Pancreas (tissue), 10 donors: ENCODE measurements around the gene C1orf185. TPM values are rescaled to one million over a fixed set of nuclear protein-coding genes. Genes with fewer than 3 reads are reported as not detected.
"Not testable (repeated sequence)": the region's sequence is repeated elsewhere in the genome, so short reads cannot be mapped to it uniquely, and the experiment has no call there.

Experiments
- ATAC-seq, 4 donors: fragments of 200-7000 bp; cut with Tn5 transposase; one replicate each; pipeline versions ENCODE4 v1.8.0 to v1.9.1; 2020; ENCODE audit warnings: mild to moderate bottlenecking in 4 of 4, moderate library complexity in 4 of 4
- DNase-seq, 6 donors: peaks; one replicate each; pipeline ENCODE4 v3.0.0-alpha.2; 2020
- FAIRE-seq: peaks from 2 replicates; lab custom pipeline; 2012; peaks lifted over from hg19 to GRCh38; lab: Jason Lieb, UNC
- H3K27ac ChIP-seq, 4 donors: fragments of 200-600 bp; sonication (generic); 1 replicate in 3 of 4; 2 replicates in 1 of 4; pipeline versions ENCODE4 v1.5.0 to v1.8.0; 2020
- H3K27me3 ChIP-seq, 4 donors: fragments of 200-600 bp; one replicate each; pipeline ENCODE4 v1.8.0; 2021
- H3K36me3 ChIP-seq, 3 donors: fragments of 200-600 bp; sonication (generic) in 1 of 3; one replicate each; pipeline versions ENCODE4 v1.5.0 to v1.8.0; 2020 to 2021
- H3K4me1 ChIP-seq, 3 donors: fragments of 200-600 bp; one replicate each; pipeline ENCODE4 v1.8.0; 2021
- H3K4me3 ChIP-seq, 4 donors: fragments of 200-600 bp; sonication (generic) in 2 of 4; one replicate each; pipeline versions ENCODE4 v1.5.0 to v1.8.0; 2020 to 2021
- H3K9me3 ChIP-seq, 4 donors: fragments of 200-600 bp; one replicate each; pipeline ENCODE4 v1.8.0; 2021
- WGBS, 2 donors: extraction: QIAGEN DNeasy Blood & Tissue Kit; methylation state at CpG; one replicate each; pipeline ENCODE4 v1.1.7; 2013; 5-methylcytosine and 5-hydroxymethylcytosine counted together
- intact Hi-C, 3 donors: fragments of 100-400 bp; cut with DNase I; formaldehyde crosslinking; loops; one replicate each; pipeline versions ENCODE4 v1.11.1 to v1.14.2; 2022
- polyA plus RNA-seq, 2 donors: library from polyadenylated mRNA; stranded (reverse); fragments of 200-250 nt; gene quantifications; one replicate each; pipeline ENCODE4 v1.2.3, GENCODE V29; 2013
- total RNA-seq, 6 donors: library from RNA; stranded (reverse); fragmentation: NEBNext Ultra II Directional in 4 of 6; extraction: Animal tissue kit (Norgen Biotek cat#: 25700) in 4 of 6; gene quantifications; one replicate each; pipeline versions ENCODE4 v1.2.1 to v1.2.4, GENCODE V29; 2021 to 2023
- TF ChIP-seq, protein P1 (sequence below), 4 donors: fragments of 200-600 bp; sonication (generic) in 3 of 4; IDR thresholded peaks; one replicate each; pipeline versions ENCODE4 v1.5.0 to v1.8.0; 2021; ENCODE audit warnings: antibody characterized with exemption in 4 of 4
- donor health status: healthy with polysubstance abuse.
- donor health status: DM: no; HTN: no; CAD: no; lungs with moderate emphysema.
- donor health status: DM: no; HTN: no; CAD: no.
- donor health status: control.
- donor health status: control.
- donor health status: Bipolar disorder and iron deficiency.
- donor health status: DM: yes; HTN: yes; CAD: no.
- donor health status: DM: no; HTN: no; CAD: no.
- donor health status: DM: no; HTN: no; CAD: no.
- donor health status: DM: yes; HTN: yes; CAD: no.

C1orf185 gene
- total and polyA plus RNA-seq, 8 donors, result not detected

DNA sequence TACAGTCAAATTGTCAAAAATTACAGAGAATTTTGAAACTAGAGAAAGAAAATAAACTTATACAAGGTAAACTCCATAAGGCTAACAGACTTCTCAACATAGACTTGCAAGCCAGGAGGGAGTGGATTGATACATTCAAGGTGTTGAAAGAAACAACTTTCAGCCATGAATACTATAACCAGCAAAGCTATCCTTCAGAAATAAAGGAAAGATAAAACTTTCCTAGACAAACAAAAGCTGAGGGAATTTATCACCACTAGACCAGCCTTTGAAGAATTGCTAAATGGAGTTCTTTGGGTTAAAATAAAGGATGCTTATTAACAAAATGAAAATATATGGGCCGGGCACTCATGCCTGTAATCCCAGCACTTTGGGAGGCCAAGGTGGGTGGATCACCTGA is 52.7 kb downstream of the C1orf185 start:
- intact Hi-C loops, result no loop called here
- no peak for ATAC-seq
- no peaks in the 10 kb centered on the region for H3K36me3 ChIP-seq

DNA sequence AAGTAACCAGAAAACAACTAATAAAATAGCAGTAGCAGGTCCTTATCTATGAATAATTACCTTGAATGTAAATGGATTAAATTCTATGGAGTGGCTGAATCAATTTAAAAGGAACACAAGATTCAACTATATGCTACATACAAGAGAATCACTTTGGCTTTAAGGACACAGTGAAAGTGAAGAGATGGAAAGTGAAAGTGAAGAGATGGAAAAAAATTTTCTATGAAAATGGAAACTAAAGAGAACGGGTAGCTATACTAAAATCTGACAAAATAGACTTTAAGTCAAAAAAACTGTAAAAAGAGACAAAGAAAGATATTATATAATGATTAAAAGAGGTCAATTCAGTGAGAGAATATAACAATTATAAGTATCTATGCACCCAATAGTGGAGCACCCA is 54.7 kb downstream of the C1orf185 start:
- H3K4me3 ChIP-seq, result no peak overlapping the region
- H3K4me1 ChIP-seq, result no peaks in the 10 kb centered on the region
- no peak for DNase-seq
- no peak overlapping the region for H3K27ac ChIP-seq
- TF ChIP-seq, protein P1, sequence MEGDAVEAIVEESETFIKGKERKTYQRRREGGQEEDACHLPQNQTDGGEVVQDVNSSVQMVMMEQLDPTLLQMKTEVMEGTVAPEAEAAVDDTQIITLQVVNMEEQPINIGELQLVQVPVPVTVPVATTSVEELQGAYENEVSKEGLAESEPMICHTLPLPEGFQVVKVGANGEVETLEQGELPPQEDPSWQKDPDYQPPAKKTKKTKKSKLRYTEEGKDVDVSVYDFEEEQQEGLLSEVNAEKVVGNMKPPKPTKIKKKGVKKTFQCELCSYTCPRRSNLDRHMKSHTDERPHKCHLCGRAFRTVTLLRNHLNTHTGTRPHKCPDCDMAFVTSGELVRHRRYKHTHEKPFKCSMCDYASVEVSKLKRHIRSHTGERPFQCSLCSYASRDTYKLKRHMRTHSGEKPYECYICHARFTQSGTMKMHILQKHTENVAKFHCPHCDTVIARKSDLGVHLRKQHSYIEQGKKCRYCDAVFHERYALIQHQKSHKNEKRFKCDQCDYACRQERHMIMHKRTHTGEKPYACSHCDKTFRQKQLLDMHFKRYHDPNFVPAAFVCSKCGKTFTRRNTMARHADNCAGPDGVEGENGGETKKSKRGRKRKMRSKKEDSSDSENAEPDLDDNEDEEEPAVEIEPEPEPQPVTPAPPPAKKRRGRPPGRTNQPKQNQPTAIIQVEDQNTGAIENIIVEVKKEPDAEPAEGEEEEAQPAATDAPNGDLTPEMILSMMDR (IDR thresholded peaks at IDR 0.05), result no peak
- no peak for ATAC-seq
- intact Hi-C loops, result no loop called here
- no peak for FAIRE-seq
- H3K27me3 ChIP-seq, result no peaks in the 10 kb centered on the region
- no peaks in the 10 kb centered on the region for H3K9me3 ChIP-seq
- H3K36me3 ChIP-seq, result no peaks in the 10 kb centered on the region
- WGBS, 2 donors, result 81 to 94% methylated on average over 1 of the region's 1 CpG

More for the DNA sequence above, 52.7 kb downstream of the C1orf185 start:
- no peak for DNase-seq
- H3K27ac ChIP-seq, result no peak overlapping the region
- H3K27me3 ChIP-seq, result no peaks in the 10 kb centered on the region
- TF ChIP-seq, protein P1 (IDR thresholded peaks at IDR 0.05), result no peak
- no peak overlapping the region for H3K4me3 ChIP-seq
- H3K4me1 ChIP-seq, result no peaks in the 10 kb centered on the region
- FAIRE-seq, result no peak
- no peaks in the 10 kb centered on the region for H3K9me3 ChIP-seq
- 90 to 100% methylated on average over 1 of the region's 1 CpG for WGBS, 2 donors

DNA sequence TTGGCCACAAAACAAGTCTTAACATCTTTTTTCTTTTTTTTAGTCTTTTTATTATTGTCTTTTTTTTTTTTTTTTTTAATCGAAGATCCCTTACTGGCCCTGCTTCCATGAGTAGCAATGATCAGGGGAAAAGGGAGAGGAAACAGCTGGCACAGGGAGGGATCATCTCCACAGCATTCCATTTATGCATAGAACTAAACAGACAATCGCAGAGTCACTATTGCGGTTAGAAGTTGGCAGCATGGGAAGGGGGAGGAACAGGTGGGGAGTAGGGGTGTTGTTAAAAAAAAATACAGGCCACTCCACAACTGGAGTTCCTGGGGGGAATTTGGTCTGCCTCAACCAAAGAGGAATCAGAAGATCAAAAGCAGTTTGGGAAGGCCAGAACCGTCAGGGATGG is 55.4 kb downstream of the C1orf185 start:
- Histone ChIP-seq H3K27me3 (no peaks in the 10 kb centered on the region), H3K27ac (no peak overlapping the region), H3K36me3 (no peaks in the 10 kb centered on the region), H3K4me3 (no peak overlapping the region), H3K9me3 (no peaks in the 10 kb centered on the region), H3K4me1 (no peaks in the 10 kb centered on the region)
- no peak for FAIRE-seq
- TF ChIP-seq, protein P1 (IDR thresholded peaks at IDR 0.05), result no peak
- intact Hi-C loops, result no loop called here
- no peak for ATAC-seq
- DNase-seq, result no peak
- WGBS, 2 donors, result 84 to 87% methylated on average over 4 of the region's 4 CpGs

DNA sequence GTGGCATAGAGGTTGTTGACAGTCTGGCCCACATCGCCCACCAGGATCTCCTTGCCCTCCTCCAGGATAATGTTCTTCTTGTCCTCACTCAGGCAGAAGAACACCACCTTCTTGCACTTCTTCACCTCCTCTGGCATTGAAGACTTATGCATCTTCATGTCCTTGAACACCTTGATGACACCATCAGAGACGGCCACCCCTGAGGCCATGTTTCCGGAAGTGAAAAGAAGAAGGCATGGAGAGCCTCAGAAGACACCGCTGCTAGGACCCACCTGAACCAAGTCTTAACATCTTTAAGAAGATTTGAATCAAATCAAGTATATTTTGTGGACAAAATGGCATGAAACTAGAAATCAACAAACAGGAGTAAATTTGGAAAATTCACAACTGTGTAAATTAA is 56.2 kb downstream of the C1orf185 start:
- no peaks in the 10 kb centered on the region for H3K4me1 ChIP-seq
- FAIRE-seq, result no peak

DNA sequence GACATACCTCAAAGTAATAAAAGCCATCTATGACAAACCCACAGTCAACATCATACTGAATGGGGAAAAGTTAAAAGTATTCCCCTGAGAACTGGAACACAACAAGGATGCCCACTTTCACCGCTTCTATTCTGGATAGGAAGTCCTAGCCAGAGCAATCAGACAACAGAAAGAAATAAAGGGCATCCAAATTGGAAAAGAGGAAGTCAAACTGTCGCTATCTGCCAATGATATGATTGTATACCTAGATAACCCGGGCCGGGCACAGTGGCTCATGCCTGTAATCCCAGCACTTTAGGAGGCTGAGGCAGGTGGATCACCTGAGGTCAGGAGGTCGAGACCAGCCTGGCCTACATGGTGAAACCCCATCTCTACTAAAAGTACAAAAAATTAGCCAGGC is 60.5 kb downstream of the C1orf185 start:
- H3K9me3 ChIP-seq, H3K4me1 ChIP-seq, H3K27me3 ChIP-seq, FAIRE-seq, ATAC-seq, intact Hi-C loops, H3K27ac ChIP-seq, DNase-seq, H3K4me3 ChIP-seq, H3K36me3 ChIP-seq: not testable (repeated sequence)
- WGBS, 2 donors, result 77 to 81% methylated on average over 5 of the region's 5 CpGs

More for the DNA sequence above, 56.2 kb downstream of the C1orf185 start:
- H3K36me3 ChIP-seq, result no peaks in the 10 kb centered on the region
- no peaks in the 10 kb centered on the region for H3K27me3 ChIP-seq
- no peak for DNase-seq
- H3K9me3 ChIP-seq, result no peaks in the 10 kb centered on the region
- H3K4me3 ChIP-seq, result no peak overlapping the region
- TF ChIP-seq, protein P1 (IDR thresholded peaks at IDR 0.05), result no peak
- WGBS, 2 donors, result 90 to 94% methylated on average over 4 of the region's 4 CpGs
- intact Hi-C loops, result no loop called here
- ATAC-seq, result no peak
- no peak overlapping the region for H3K27ac ChIP-seq
